ENCODE results near the gene MOSMO.

MOSMO gene

GRCh38 chr16:21989751-21990150, 18.2 kb upstream of the MOSMO start:
- H3K4me3 ChIP-seq (ENCODE audit: low read length) = no peak overlapping the region
- DNase-seq (ENCODE audit: low read depth) = no peak
- no peak for TF ChIP-seq CTCF (conservative IDR thresholded peaks at IDR 0.05; ENCODE audit: low read length)

- H3K4me3 ChIP-seq (ENCODE audit: low read length) = no peak overlapping the region
- no peak for DNase-seq (ENCODE audit: low read depth)
- TF ChIP-seq CTCF (conservative IDR thresholded peaks at IDR 0.05; ENCODE audit: low read length) = no peak
Measured at GRCh38 chr16:21990381-21990944, 17.4 kb upstream of the MOSMO start.

- no peak for TF ChIP-seq CTCF (conservative IDR thresholded peaks at IDR 0.05; ENCODE audit: low read length)
- no peak overlapping the region for H3K4me3 ChIP-seq (ENCODE audit: low read length)
Measured at GRCh38 chr16:21991621-21992020, 16.3 kb upstream of the MOSMO start.

GRCh38 chr16:21994856-21995465, 12.9 kb upstream of the MOSMO start:
- no peak overlapping the region for H3K4me3 ChIP-seq (ENCODE audit: low read length)
- no peak for TF ChIP-seq CTCF (conservative IDR thresholded peaks at IDR 0.05; ENCODE audit: low read length)
- DNase-seq (ENCODE audit: low read depth) = no peak

More at GRCh38 chr16:21991621-21992020, 16.3 kb upstream of the MOSMO start:
- DNase-seq (ENCODE audit: low read depth) = no peak

GRCh38 chr16:21996923-21997696, 10.8 kb upstream of the MOSMO start:
- no peak for TF ChIP-seq CTCF (conservative IDR thresholded peaks at IDR 0.05; ENCODE audit: low read length)
- no peak overlapping the region for H3K4me3 ChIP-seq (ENCODE audit: low read length)
- DNase-seq (ENCODE audit: low read depth) = no peak

GRCh38 chr16:21997697-21998480, 10.0 kb upstream of the MOSMO start:
- no peak for DNase-seq (ENCODE audit: low read depth)
- no peak for TF ChIP-seq CTCF (conservative IDR thresholded peaks at IDR 0.05; ENCODE audit: low read length)
- no peak overlapping the region for H3K4me3 ChIP-seq (ENCODE audit: low read length)

Measured in AG10803 (cell line).